ENCODE data around the gene RRP1.
"Not testable (repeated sequence)": the region's sequence is repeated elsewhere in the genome, so short reads cannot be mapped to it uniquely, and the experiment has no call there.

Gene RRP1

DNA sequence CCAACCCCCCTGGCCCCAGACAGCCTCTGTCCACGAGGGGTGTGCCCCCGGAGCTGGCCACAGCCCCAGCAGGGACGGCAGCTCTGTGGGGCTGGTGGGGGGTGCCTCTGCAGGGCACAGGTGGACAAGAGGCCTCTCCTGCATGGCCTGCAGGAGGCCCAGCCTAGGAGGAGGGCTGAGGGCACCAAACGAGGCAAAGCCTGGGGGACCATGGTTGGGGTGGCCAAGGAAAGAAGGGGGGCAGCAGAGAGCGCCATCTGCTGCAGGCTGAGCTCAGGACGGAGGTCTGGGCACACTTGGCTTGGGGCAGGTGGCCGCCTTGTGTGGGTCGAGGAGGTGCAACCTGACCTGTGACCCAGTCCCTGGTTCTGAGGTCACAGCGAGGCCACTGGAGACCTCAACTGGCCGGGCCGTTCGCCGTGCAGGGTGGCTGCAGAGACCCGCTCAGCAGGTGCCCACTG lies 27.3 kb downstream of the RRP1 start:
- H3K9me3 Mint-ChIP-seq, result no peaks in the 10 kb centered on the region
- intact Hi-C loops (cut with micrococcal nuclease), result no loop called here
- peaks cover 7% of the 10 kb centered on the region for H3K27me3 Mint-ChIP-seq
- peak overlapping the region; percentile 87 for H3K27ac Mint-ChIP-seq
- peaks cover 92% of the 10 kb centered on the region for H3K4me1 Mint-ChIP-seq (ENCODE audit: low read depth)
- H3K36me3 Mint-ChIP-seq (ENCODE audit: low read depth), result no peaks in the 10 kb centered on the region
- no peak overlapping the region for H3K4me3 Mint-ChIP-seq

DNA sequence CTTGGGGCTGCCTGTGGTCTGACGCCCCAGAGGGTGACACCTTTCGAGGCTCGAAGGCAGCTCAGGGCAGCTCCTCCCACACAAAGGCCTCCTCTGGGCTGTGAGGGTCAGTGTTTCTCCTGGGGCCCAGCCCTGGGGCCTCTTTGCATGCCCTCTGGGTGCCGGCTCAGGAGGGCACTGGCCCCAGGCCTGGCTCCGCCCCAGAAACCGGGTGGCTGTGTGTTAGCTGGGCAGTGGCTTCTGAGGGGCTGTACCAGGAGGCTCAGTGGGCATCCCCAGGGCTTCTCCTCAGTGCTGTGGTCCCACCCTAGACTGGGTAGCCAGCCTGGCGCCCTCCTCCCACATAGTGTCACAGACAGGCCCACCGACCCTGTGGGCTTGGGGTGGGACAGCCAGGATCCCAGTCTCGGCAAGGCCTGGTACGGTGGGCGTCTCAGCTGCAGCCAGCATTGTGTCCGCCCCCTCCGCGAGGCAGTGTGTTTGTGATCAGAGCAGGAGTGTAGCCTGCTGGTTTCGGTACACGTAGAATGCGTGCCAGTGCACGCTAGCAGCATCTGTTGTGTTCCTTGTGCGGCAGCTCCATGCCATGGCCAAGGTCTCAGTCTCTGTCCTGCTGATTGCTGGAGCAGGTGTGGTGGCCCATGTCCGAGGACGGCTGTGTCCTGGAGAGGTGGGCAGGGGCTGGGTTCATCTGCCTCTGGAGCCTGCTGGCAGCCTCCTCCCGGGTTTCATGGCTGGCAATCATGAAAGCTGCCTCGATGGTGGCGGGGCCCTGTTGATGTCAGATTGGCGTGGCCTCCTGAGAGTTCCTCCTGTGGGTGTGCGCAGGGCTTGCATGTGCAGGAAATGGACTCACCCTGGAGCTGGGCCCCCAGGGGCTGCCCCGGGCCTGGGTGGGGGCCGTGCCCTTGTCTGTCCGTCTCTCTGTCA lies 28.0 kb downstream of the RRP1 start:
- H3K4me1 Mint-ChIP-seq (ENCODE audit: low read depth), result peaks cover 90% of the 10 kb centered on the region

DNA sequence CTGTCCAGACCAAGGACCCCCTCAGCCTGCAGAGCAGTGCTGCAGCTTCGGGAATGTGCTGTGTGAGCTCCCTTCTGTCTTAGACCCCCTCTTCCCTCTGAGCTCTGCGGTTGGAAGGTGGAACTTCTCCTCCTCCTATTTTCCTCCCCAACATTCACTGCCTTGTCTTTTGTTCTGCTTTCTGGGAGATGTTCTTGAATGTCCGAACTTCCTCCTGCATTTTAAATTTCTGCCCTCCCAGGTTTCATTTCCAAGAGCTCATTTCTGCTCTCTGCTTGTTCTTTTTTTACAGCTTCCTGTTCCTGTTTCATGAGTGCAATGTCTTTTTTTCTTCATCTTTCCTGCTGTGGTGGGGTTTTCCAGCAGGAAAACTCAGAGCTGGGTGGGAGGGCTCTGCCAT lies 29.3 kb downstream of the RRP1 start:
- peaks cover 77% of the 10 kb centered on the region for H3K4me1 Mint-ChIP-seq (ENCODE audit: low read depth)
- intact Hi-C loops (cut with micrococcal nuclease), result no loop called here
- no peaks in the 10 kb centered on the region for H3K9me3 Mint-ChIP-seq
- peak overlapping the region; percentile 87 for H3K27ac Mint-ChIP-seq
- no peaks in the 10 kb centered on the region for H3K36me3 Mint-ChIP-seq (ENCODE audit: low read depth)
- H3K4me3 Mint-ChIP-seq, result peak overlapping the region; percentile 41
- peaks cover 7% of the 10 kb centered on the region for H3K27me3 Mint-ChIP-seq

More for the DNA sequence above, 28.0 kb downstream of the RRP1 start:
- Mint-ChIP-seq H3K4me3 (no peak overlapping the region), H3K36me3 (ENCODE audit: low read depth) (no peaks in the 10 kb centered on the region), H3K9me3 (no peaks in the 10 kb centered on the region), H3K27me3 (peaks cover 7% of the 10 kb centered on the region), H3K27ac (peak overlapping the region; percentile 87)
- intact Hi-C loops (cut with micrococcal nuclease), result no loop called here

DNA sequence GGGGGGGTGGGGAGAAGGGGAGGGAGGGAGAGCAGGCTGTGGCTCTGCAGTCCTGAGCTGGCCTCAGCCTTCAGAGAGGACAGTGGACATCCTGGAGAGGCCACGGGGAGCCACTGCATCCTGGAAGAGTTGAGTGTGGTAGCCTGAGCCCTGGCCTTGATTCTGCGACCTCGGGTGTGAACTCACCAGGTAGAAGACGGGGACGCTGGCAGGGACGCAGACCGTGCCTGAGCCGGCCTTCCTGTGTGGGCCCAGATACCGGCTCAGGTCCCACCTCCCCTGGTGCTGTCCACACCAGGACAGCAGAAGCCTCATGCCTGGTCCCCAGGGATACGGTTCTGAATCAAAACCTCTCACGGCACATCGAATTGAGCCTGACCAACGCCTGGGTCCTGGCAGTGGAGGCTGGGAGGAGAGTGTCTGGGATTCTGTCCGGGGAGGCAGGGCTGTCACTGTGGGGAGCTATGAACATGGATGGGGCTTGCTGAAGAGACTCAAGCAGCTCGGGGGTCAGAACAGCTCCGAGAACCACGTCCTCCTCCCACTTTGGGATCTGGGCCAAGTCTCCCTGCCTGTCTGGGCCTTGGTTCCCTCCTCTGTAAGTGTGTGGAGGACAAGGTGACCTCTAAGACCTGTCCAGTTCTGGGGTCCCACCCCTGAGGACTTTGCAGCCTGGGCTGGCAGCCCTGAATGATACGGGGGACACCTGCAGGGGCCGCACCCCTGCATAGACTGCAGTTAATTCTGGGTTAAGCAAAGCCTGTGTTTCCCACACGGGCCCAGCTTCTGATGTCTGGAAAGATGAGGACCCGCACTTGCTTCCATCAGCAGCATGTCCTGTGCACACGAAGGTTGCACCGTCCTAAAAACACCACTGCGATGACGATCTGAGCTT lies 30.4 kb downstream of the RRP1 start:
- no peaks in the 10 kb centered on the region for H3K36me3 Mint-ChIP-seq (ENCODE audit: low read depth)
- intact Hi-C loops (cut with micrococcal nuclease), result no loop called here
- peaks cover 2% of the 10 kb centered on the region for H3K27me3 Mint-ChIP-seq
- peak overlapping the region; percentile 87 for H3K27ac Mint-ChIP-seq
- H3K4me3 Mint-ChIP-seq, result no peak overlapping the region
- H3K9me3 Mint-ChIP-seq, result no peaks in the 10 kb centered on the region
- H3K4me1 Mint-ChIP-seq (ENCODE audit: low read depth), result peaks cover 76% of the 10 kb centered on the region

DNA sequence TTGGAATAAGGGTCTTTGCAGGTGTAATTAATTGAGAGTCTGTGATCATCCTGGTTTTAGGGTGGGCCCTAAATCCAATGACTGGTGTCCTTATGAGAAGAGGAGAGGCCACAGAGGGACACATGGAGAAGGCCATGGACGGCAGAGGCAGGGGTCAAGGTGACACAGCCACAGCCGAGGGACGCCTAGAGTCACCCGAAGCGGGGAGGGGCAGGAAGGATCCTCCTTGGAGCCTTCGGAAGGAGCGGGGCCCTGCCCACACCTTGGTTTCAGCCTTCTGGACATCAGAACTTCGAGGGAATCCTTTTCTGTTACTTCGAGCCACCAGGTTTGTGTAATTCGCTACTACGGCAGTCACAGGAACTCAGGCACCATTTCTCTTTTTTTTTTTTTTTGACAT lies 31.1 kb downstream of the RRP1 start:
- H3K27ac Mint-ChIP-seq, result no peak overlapping the region
- H3K36me3 Mint-ChIP-seq (ENCODE audit: low read depth), result no peaks in the 10 kb centered on the region
- no peaks in the 10 kb centered on the region for H3K9me3 Mint-ChIP-seq
- H3K27me3 Mint-ChIP-seq, result no peaks in the 10 kb centered on the region
- H3K4me3 Mint-ChIP-seq, result no peak overlapping the region
- peaks cover 79% of the 10 kb centered on the region for H3K4me1 Mint-ChIP-seq (ENCODE audit: low read depth)
- intact Hi-C loops (cut with micrococcal nuclease), result no loop called here

DNA sequence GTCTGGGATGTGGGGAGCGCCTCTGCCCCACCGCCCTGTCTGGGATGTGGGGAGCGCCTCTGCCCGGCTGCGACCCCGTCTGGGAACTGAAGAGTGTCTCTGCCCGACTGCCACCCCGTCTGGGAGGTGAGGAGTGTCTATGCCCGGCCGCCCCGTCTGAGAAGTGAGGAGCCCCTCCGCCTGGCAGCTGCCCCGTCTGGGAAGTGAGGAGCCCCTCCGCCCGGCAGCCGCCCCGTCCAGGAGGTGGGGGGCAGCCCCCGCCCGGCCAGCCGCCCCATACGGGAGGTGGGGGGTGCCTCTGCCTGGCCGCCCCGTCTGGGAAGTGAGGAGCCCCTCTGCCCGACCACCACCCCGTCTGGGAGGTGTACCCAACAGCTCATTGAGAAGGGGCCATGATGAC lies 32.8 kb downstream of the RRP1 start:
- intact Hi-C loops (cut with micrococcal nuclease); H3K4me3 Mint-ChIP-seq; H3K27me3 Mint-ChIP-seq; H3K9me3 Mint-ChIP-seq; H3K36me3 Mint-ChIP-seq (ENCODE audit: low read depth): not testable (repeated sequence)
- H3K4me1 Mint-ChIP-seq (ENCODE audit: low read depth), result peaks cover 80% of the 10 kb centered on the region
- H3K27ac Mint-ChIP-seq, result peak overlapping the region; percentile 25

DNA sequence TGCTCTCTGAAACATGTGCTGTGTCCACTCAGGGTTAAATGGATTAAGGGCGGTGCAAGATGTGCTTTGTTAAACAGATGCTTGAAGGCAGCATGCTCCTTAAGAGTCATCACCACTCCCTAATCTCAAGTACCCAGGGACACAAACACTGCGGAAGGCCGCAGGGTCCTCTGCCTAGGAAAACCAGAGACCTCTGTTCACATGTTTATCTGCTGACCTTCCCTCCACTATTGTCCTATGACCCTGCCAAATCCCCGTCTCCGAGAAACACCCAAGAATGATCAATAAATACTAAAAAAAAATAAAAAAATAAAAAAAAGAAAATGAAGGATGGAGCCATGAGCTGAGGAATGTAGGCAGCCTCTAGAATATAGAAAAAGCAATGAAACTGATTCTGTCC lies 33.4 kb downstream of the RRP1 start:
- H3K9me3 Mint-ChIP-seq; H3K27ac Mint-ChIP-seq; H3K4me3 Mint-ChIP-seq; H3K36me3 Mint-ChIP-seq (ENCODE audit: low read depth); intact Hi-C loops (cut with micrococcal nuclease); H3K27me3 Mint-ChIP-seq: not testable (repeated sequence)
- peaks cover 76% of the 10 kb centered on the region for H3K4me1 Mint-ChIP-seq (ENCODE audit: low read depth)

DNA sequence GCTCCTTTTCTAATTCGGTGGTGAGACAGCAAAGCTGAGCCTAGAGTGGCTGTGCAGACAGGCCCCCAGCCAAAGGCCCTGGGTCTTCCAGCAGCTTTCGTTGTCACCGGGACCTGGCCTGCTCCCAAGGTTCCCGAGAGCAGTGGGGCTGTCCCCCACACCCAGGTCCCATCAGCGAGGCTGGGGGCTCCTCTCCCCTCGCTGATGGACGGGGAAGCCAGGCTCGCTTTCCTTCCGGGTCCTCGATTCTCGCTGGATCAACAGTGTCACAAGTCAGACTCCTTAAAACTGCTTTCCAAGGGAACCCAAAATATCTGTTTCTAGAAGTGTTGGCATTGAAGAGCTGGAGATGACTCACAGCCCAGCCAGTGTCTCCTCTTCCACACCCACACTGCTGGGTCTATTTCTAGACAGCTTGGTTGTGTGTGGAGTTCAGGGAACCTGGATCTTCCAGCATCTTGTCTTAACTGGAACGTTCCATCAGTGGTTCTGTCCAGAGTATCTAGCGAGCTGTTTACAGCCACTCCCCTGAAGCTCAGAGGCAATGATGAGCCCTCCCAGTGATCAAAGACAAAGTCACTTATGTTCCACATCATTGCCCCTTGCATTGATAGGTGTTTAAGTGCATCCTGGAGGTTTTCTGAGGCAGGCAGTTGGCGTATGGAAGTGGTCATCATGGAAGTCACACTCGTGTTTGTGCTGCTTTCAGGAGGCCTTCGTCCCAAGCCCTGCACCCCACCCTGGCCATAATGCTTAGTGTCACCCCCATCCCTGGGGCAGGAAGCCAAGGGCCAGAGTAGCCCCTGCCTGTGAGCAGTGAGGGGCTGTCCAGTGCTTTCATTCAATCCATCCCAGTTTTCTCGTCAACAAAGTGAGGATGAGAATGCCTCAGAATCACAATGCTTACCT lies 35.2 kb downstream of the RRP1 start:
- Mint-ChIP-seq H3K4me3 (no peak overlapping the region), H3K27ac (peak overlapping the region; percentile 64), H3K36me3 (ENCODE audit: low read depth) (no peaks in the 10 kb centered on the region), H3K27me3 (peaks cover 7% of the 10 kb centered on the region), H3K9me3 (no peaks in the 10 kb centered on the region), H3K4me1 (ENCODE audit: low read depth) (peaks cover 71% of the 10 kb centered on the region)
- intact Hi-C loops (cut with micrococcal nuclease), result no loop called here

DNA sequence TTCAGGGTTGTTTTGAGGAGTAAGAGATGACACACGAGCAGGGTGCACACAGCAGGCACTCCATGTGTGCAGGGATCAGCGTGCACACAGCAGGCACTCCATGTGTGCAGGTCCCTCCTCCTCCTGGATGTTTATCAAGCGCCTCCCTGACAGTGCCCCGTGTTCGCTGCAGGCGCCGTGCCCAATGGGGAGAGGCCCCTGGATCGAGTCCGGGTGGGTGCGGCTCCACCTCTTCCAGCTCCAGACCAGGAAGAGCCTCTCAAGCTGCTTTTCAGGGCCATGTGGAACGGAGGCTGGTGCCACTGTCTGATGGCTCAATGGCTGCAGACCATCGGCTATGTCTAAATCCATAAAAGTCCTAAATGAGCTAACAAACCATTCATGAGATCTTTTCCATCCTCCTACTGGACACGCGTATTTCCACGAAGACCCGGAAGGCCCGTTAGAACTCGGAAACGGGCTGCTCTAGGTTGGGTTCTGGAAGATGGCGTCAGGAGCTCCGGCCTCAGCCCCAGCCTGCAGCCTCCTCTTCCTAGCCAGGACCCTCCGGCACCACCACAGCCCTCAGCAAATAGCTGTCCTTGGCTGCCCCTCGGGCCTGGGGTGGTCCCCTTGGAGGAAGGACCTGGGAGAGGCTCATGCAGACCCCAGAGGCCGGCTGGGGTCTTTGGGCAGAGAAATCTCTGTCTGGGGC lies 36.0 kb downstream of the RRP1 start:
- H3K27me3 Mint-ChIP-seq, result peaks cover 15% of the 10 kb centered on the region
- H3K27ac Mint-ChIP-seq, result no peak overlapping the region
- intact Hi-C loops (cut with micrococcal nuclease), result no loop called here
- H3K4me1 Mint-ChIP-seq (ENCODE audit: low read depth), result peaks cover 69% of the 10 kb centered on the region
- no peak overlapping the region for H3K4me3 Mint-ChIP-seq
- no peaks in the 10 kb centered on the region for H3K36me3 Mint-ChIP-seq (ENCODE audit: low read depth)
- no peaks in the 10 kb centered on the region for H3K9me3 Mint-ChIP-seq

DNA sequence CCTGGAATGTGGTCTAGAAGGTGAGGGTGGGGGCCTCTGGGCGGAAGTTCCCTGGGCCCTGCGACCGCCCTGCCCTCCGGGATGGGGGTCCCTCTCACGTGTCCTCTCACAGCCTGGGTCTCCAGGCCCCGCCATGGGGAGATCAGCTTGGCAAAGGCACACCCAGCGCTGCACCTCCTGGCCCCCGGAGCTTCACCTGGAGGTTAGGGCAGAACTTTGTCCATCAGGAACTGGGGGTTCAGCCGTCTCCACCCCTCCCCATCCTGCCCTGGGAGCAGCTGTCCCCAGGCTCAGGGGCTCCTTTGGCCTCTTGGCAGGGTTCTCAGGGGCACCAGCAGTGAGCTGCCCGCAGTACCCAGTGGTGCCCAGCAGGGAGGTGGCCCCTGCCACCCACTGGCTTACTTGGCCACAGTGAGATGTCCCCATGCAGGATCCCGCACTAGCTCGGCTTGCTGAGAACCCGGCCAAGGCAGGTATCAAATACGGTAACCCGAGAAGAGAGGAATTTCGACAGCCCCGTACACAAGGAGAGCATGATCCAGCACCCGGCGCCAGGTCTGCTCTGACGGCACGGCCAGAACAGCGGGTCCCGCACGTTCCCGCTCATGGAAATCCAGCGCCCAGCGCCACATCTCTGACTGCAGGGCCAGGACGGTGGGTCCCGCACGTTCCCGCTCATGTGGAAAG lies 36.7 kb downstream of the RRP1 start:
- Mint-ChIP-seq H3K36me3 (ENCODE audit: low read depth) (no peaks in the 10 kb centered on the region), H3K27me3 (peaks cover 19% of the 10 kb centered on the region), H3K9me3 (no peaks in the 10 kb centered on the region), H3K27ac (peak overlapping the region; percentile 6), H3K4me1 (ENCODE audit: low read depth) (peaks cover 65% of the 10 kb centered on the region), H3K4me3 (no peak overlapping the region)
- intact Hi-C loops (cut with micrococcal nuclease), result no loop called here

DNA sequence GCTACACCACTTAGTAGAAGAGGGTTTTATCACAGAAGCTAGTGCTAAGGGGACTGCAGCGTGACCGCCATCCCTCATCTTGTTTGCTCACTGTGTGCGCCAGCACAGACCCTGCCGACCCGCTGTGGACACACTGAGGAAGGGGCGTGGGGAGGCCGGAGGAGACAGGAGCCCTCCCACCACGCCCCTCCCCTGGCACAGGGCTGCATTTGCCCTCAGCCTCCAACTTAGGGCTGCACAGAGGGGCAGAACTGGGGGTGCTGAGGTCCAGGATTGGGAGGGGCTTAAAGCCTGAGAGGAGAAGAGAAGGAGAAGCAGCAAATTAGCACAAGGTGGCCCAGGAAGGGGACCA lies 37.2 kb downstream of the RRP1 start:
- Mint-ChIP-seq H3K27me3 (peaks cover 24% of the 10 kb centered on the region), H3K9me3 (no peaks in the 10 kb centered on the region), H3K36me3 (ENCODE audit: low read depth) (no peaks in the 10 kb centered on the region), H3K4me1 (ENCODE audit: low read depth) (peaks cover 65% of the 10 kb centered on the region), H3K27ac (peak overlapping the region; percentile 6), H3K4me3 (no peak overlapping the region)
- intact Hi-C loops (cut with micrococcal nuclease), result no loop called here

DNA sequence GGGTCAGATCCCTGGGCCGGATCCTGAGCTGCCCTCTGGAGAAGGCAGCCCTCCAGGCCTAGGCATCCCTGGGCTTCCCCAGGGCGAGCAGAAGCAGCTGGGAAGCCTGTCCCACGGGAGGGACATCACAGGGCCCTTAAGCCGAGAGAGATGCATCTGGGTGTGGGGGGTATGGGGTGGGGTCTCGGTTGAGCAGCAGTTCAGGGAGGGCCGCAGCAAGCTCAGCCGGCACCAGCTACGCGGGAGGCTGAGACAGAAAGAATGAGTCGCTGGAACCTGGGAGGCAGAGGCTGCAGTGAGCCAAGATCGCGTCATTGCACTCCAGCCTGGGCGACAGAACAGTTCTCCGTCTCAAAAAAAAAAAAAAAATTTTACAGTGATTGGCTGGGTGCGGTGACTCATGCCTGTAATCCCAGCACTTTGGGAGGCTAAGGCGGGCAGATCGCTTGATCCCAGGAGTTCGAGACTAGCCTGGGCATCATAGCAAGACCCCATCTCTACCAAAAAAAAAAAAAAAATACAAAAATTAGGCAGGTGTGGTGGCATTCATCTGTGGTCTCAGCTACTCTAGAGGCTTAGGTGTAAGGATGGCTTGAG lies 37.7 kb downstream of the RRP1 start:
- H3K27me3 Mint-ChIP-seq, result peaks cover 24% of the 10 kb centered on the region
- peak overlapping the region; percentile 6 for H3K27ac Mint-ChIP-seq
- no peaks in the 10 kb centered on the region for H3K9me3 Mint-ChIP-seq
- no peak overlapping the region for H3K4me3 Mint-ChIP-seq
- intact Hi-C loops (cut with micrococcal nuclease), result no loop called here
- no peaks in the 10 kb centered on the region for H3K36me3 Mint-ChIP-seq (ENCODE audit: low read depth)
- H3K4me1 Mint-ChIP-seq (ENCODE audit: low read depth), result peaks cover 65% of the 10 kb centered on the region
